Daoy (cell line): ENCODE data around the gene SMC5. TPM values are rescaled to one million over a fixed set of nuclear protein-coding genes. Genes with fewer than 3 reads are reported as not detected.
"Not testable (repeated sequence)": the region's sequence is repeated elsewhere in the genome, so short reads cannot be mapped to it uniquely, and the experiment has no call there.

Source experiments
- DNase-seq: peaks from one replicate; pipeline ENCODE4 v3.0.0-alpha.2; 2015; ENCODE audit warnings: low read depth
- total RNA-seq: library from RNA; depleted of rRNA; stranded (reverse); fragments of >200 nt; shearing (Covaris generic); gene quantifications from 2 replicates; pipeline ENCODE4 v1.2.3, GENCODE V29; 2014

Gene SMC5
- total RNA-seq, 1 experiment from 2014 or later = 27.1 TPM

- DNase-seq = no peak
These were observed 105.0 kb downstream of the SMC5 start for GRCh38 chr9:70363760-70364159.

- DNase-seq = no peak
These were observed 108.6 kb downstream of the SMC5 start for GRCh38 chr9:70367305-70367930.

- DNase-seq = no peak
These were observed 116.3 kb downstream of the SMC5 start for GRCh38 chr9:70374962-70375618.

GRCh38 chr9:70382046-70382708 lies 123.4 kb downstream of the SMC5 start:
- DNase-seq = no peak

- no peak for DNase-seq
These were observed 124.2 kb downstream of the SMC5 start for GRCh38 chr9:70382709-70383605.

GRCh38 chr9:70385426-70385825 lies 126.6 kb downstream of the SMC5 start:
- DNase-seq = no peak

- DNase-seq = no peak
These were observed 128.9 kb downstream of the SMC5 start for GRCh38 chr9:70387663-70388062.

GRCh38 chr9:70389188-70389587 lies 130.4 kb downstream of the SMC5 start:
- DNase-seq = no peak

- DNase-seq = peak; percentile 23
These were observed 131.0 kb downstream of the SMC5 start for GRCh38 chr9:70389621-70390266.

- DNase-seq = peak; percentile 43
These were observed 132.2 kb downstream of the SMC5 start for GRCh38 chr9:70390933-70391341.

GRCh38 chr9:70392189-70392588 lies 133.4 kb downstream of the SMC5 start:
- DNase-seq = peak; percentile 23

GRCh38 chr9:70392850-70393249 lies 134.1 kb downstream of the SMC5 start:
- no peak for DNase-seq

- no peak for DNase-seq
These were observed 136.9 kb downstream of the SMC5 start for GRCh38 chr9:70395652-70396051.

GRCh38 chr9:70398145-70398556 lies 139.4 kb downstream of the SMC5 start:
- no peak for DNase-seq

- no peak for DNase-seq
These were observed 140.4 kb downstream of the SMC5 start for GRCh38 chr9:70399141-70399540.

- no peak for DNase-seq
These were observed 141.5 kb downstream of the SMC5 start for GRCh38 chr9:70400107-70400892.

GRCh38 chr9:70401241-70401640 lies 142.5 kb downstream of the SMC5 start:
- DNase-seq = not testable (repeated sequence)

- no peak for DNase-seq
These were observed 143.4 kb downstream of the SMC5 start for GRCh38 chr9:70402213-70402612.

- DNase-seq = peak; percentile 61
These were observed 144.4 kb downstream of the SMC5 start for GRCh38 chr9:70403166-70403565.

- DNase-seq = no peak
These were observed 144.8 kb downstream of the SMC5 start for GRCh38 chr9:70403618-70404025.

GRCh38 chr9:70404261-70404660 lies 145.5 kb downstream of the SMC5 start:
- no peak for DNase-seq
